Type B pancreatic cell (in vitro differentiated cells): ENCODE measurements around the gene RNF10. TPM values are rescaled to one million over a fixed set of nuclear protein-coding genes. Genes with fewer than 3 reads are reported as not detected.
A peak's percentile ranks its signal among the peaks of the same experiment; 100 is the strongest.

Source experiments
- DNase-seq: peaks from one replicate; pipeline ENCODE4 v3.0.0; 2021; ENCODE audit warnings: mixed read lengths; ENCODE audit not compliant: unreplicated experiment; ENCODE audit errors: extremely low spot score
- H3K27ac Mint-ChIP-seq: 2 replicates; pipeline ENCODE4 v1.8.0; 2021; ENCODE audit warnings: mild to moderate bottlenecking, mixed read lengths
- H3K27me3 Mint-ChIP-seq: 2 replicates; pipeline ENCODE4 v1.8.0; 2021; ENCODE audit warnings: mixed read lengths
- H3K36me3 Mint-ChIP-seq: 2 replicates; pipeline ENCODE4 v1.8.0; 2021; ENCODE audit warnings: mixed read lengths
- H3K4me1 Mint-ChIP-seq: one replicate; pipeline ENCODE4 v1.8.0; 2021; ENCODE audit warnings: mixed read lengths; ENCODE audit not compliant: unreplicated experiment
- H3K4me3 Mint-ChIP-seq: 2 replicates; pipeline ENCODE4 v1.8.0; 2021; ENCODE audit warnings: mild to moderate bottlenecking, mixed read lengths
- H3K9me3 Mint-ChIP-seq: 2 replicates; pipeline ENCODE4 v1.8.0; 2021; ENCODE audit warnings: mixed read lengths
- total RNA-seq: library from RNA; stranded (reverse); gene quantifications from 2 replicates; pipeline ENCODE4 v1.2.1, GENCODE V29; 2021; ENCODE audit warnings: low replicate concordance
- TF ChIP-seq, protein P1 (sequence below): fragments of 200-600 bp; sonication (generic); conservative IDR thresholded peaks from 2 replicates; pipeline ENCODE4 v1.5.0; 2021; ENCODE audit warnings: antibody characterized with exemption, mild to moderate bottlenecking

The RNF10 gene
- total RNA-seq, 1 donor from 2014 or later: 188 TPM

DNA sequence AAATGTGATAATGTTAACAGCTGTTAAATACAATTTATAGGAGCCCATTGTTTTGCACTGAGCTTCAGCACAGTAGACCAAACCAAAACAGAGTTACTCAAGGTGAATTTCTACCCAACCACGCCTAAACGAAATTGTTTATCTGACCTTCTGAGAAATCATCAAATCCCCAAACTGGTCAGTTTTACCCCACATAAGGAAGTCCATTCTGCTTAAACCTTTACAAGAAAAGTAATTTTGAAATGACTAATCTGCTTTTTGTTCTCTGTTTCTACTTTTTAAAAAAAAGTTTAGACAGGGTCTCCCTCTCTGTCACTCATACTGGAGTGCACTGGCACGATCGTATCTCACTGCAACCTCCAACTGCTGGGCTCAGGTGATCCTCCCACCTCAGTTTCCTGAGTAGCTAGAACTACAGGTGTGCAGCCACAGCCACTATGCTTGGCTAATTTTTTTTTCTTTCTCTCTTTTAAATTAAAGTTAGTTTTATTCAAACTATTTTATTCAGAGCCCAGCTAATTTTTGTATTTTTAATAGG, 1.4 kb upstream of the RNF10 start:
- H3K4me3 Mint-ChIP-seq: peak overlapping the region; percentile 11
- no peak for DNase-seq
- TF ChIP-seq, protein P1, sequence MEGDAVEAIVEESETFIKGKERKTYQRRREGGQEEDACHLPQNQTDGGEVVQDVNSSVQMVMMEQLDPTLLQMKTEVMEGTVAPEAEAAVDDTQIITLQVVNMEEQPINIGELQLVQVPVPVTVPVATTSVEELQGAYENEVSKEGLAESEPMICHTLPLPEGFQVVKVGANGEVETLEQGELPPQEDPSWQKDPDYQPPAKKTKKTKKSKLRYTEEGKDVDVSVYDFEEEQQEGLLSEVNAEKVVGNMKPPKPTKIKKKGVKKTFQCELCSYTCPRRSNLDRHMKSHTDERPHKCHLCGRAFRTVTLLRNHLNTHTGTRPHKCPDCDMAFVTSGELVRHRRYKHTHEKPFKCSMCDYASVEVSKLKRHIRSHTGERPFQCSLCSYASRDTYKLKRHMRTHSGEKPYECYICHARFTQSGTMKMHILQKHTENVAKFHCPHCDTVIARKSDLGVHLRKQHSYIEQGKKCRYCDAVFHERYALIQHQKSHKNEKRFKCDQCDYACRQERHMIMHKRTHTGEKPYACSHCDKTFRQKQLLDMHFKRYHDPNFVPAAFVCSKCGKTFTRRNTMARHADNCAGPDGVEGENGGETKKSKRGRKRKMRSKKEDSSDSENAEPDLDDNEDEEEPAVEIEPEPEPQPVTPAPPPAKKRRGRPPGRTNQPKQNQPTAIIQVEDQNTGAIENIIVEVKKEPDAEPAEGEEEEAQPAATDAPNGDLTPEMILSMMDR: no peak
- peaks cover 4% of the 10 kb centered on the region for H3K36me3 Mint-ChIP-seq
- H3K4me1 Mint-ChIP-seq: peaks cover 33% of the 10 kb centered on the region
- H3K27me3 Mint-ChIP-seq: no peaks in the 10 kb centered on the region
- no peaks in the 10 kb centered on the region for H3K9me3 Mint-ChIP-seq
- no peak overlapping the region for H3K27ac Mint-ChIP-seq

DNA sequence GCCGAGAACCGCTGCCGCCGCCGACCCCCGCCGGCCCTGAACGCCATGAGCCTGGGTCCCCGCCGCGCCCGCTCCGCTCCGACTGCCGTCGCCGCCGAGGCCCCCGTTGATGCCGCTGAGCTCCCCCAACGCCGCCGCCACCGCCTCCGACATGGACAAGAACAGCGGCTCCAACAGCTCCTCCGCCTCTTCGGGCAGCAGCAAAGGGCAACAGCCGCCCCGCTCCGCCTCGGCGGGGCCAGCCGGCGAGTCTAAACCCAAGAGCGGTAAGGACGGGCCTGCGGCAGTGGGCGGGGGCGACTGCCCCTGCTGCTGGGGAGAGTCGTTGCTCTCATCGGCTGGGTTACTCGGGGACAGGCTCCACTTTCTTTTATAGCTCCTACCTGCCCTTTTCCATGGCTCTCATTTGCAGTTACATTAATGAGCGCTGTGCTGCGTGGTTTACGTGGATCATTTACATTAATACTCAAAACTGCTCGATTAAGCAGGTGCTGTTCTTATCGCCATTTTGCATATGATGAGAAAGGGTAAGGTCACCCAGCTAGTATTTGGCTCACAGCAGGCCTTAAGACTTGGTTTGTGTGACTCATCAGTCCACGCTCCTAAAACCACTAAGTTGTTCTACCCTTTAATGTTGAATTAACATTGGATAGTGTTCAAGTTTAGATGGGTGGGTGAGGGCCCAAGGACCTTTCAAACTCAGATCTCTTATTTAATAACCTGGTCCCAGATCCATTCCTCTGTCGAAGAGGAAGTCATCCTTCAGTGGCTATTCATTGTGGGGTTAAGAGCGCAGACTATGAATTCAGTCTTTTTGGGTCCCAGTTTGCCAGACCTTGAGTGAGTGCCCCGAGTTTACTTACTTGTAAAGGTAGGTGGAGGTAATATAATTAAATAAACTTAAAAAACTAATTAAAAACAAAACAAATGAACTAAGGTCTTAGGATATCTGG, 823 bp downstream of the RNF10 start:
- Mint-ChIP-seq H3K4me1 (peaks cover 38% of the 10 kb centered on the region), H3K36me3 (peaks cover 9% of the 10 kb centered on the region), H3K9me3 (no peaks in the 10 kb centered on the region), H3K27ac (peak overlapping the region; percentile 92), H3K4me3 (peak overlapping the region; percentile 94), H3K27me3 (no peaks in the 10 kb centered on the region)
- DNase-seq: peak; percentile 76
- TF ChIP-seq, protein P1: no peak

DNA sequence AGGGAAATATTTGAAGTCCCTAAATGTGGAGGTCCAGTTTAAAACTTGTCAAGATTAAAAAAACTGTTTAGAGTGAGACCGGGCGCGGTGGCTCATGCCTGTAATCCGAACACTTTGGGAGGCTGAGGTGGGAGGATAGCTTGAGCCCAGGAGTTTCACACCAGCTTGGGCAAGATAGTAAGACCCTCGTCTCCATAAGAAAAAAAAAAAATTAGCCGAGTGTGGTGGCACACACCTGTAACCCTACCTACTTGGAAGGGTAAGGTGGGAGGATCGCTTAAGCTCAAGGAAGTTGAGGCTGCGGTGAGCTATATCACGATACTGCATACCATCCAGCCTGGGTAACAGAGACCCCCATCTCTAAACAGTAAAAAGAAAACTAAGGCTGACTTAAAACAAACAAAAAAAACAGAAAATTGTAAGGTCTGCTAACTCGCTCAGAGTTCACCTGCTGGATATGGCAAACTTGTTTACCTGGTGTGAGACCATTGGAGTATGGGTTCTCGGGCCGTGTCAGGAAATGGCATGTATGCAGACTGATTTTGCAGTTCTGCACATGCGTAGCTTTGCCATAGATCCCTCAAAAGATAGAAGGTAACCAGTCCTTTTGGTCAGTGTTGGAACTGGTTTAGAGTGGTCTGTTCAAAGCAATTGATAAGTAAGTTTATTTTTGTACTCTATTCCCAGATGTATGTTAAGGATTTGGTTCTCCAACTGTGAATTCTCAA, 2.1 kb downstream of the RNF10 start:
- Mint-ChIP-seq H3K27me3 (no peaks in the 10 kb centered on the region), H3K27ac (peak overlapping the region; percentile 80), H3K9me3 (no peaks in the 10 kb centered on the region), H3K36me3 (peaks cover 9% of the 10 kb centered on the region), H3K4me3 (peak overlapping the region; percentile 94), H3K4me1 (peaks cover 35% of the 10 kb centered on the region)
- DNase-seq: no peak
- TF ChIP-seq, protein P1: no peak

DNA sequence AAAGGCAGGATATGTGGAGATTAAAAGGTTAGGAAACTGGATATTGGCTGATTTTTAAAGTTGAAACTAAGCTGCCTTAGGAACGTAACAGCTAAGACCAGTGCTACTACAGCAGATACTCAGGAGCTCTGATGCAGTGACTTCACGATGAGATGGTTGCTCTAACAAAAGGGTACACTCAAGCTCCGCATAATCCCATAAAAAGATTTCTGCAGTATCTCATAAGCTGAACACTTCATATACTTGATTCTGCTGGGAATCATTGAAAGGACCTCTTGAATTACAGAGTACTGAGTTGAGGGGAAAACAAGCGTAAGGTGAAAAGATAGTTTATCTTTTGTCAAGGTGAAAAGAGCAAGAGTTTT, 3.7 kb downstream of the RNF10 start:
- Mint-ChIP-seq H3K27me3 (no peaks in the 10 kb centered on the region), H3K27ac (peak overlapping the region; percentile 1), H3K4me1 (peaks cover 35% of the 10 kb centered on the region), H3K9me3 (no peaks in the 10 kb centered on the region), H3K36me3 (peaks cover 11% of the 10 kb centered on the region), H3K4me3 (peak overlapping the region; percentile 60)
- TF ChIP-seq, protein P1: no peak
- no peak for DNase-seq

DNA sequence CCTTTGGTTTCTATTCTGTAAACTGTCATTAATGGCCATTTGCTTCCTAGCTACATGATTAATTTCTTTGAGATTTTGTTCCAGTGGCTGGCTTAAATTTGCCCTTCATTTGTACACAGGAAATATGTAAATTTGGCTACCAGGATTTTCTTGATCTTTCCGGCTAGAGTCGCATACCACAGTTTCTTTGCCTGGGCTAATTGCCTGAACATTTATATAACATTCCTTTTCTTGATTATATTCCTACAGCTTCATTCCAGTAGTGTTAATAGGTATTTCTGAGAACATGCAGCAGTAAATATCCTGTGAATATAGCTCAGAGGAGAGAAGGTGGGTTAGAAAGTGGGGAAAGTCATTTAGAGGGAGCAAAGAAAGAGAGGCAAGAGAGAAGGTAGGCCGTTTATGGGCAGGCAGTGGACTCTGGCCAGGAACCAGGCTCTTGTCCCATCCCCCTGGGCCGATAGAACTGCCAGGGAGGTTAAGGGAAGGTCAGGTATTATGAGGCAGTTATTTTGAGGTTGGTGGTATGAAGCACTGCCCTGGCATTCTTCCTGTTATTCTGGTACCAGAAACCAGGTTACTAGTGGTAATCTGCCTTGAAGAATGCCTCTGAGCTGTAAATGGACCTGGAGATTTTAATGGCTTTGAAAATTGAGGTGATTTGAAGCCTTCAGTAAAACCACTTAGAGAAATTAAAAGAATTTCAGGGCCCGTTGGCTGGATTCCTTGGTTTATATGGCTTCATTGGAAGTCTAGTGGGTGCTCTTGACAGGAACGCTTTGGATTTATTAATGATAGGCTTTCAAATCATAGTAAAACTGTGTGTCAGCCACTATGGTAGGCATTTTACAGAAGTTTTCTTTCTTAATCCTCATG, 4.4 kb downstream of the RNF10 start:
- no peaks in the 10 kb centered on the region for H3K27me3 Mint-ChIP-seq
- no peaks in the 10 kb centered on the region for H3K9me3 Mint-ChIP-seq
- H3K27ac Mint-ChIP-seq: peak overlapping the region; percentile 46
- H3K4me3 Mint-ChIP-seq: peak overlapping the region; percentile 60
- no peak for DNase-seq
- TF ChIP-seq, protein P1: no peak
- H3K36me3 Mint-ChIP-seq: peaks cover 12% of the 10 kb centered on the region
- H3K4me1 Mint-ChIP-seq: peaks cover 35% of the 10 kb centered on the region
